HUES48 (cell line): ENCODE measurements around the gene NAP1L5.

Experiments used
- H3K27ac ChIP-seq: one replicate; pipeline ENCODE4 v1.7.0; 2013; ENCODE audit warnings: low read depth, low read length, inconsistent platforms
- H3K27me3 ChIP-seq: 2 replicates; pipeline ENCODE4 v1.6.1; 2013; ENCODE audit warnings: mild to moderate bottlenecking, low read length; ENCODE audit not compliant: control insufficient read depth, insufficient read depth
- H3K36me3 ChIP-seq: 2 replicates; pipeline ENCODE4 v1.6.1; 2013; ENCODE audit warnings: low read length; ENCODE audit not compliant: control insufficient read depth, insufficient read depth
- H3K4me1 ChIP-seq: 2 replicates; pipeline ENCODE4 v1.6.1; 2013; ENCODE audit warnings: mild to moderate bottlenecking, low read length; ENCODE audit not compliant: control insufficient read depth, insufficient read depth
- H3K4me3 ChIP-seq: 2 replicates; pipeline ENCODE4 v1.5.1; 2013; ENCODE audit warnings: mild to moderate bottlenecking, low read depth, low read length
- H3K9ac ChIP-seq: 2 replicates; pipeline ENCODE4 v1.6.1; 2013; ENCODE audit warnings: mild to moderate bottlenecking, low read depth, low read length, moderate library complexity
- H3K9me3 ChIP-seq: 2 replicates; pipeline ENCODE4 v1.6.1; 2013; ENCODE audit warnings: low read length; ENCODE audit not compliant: control insufficient read depth, insufficient read depth

The NAP1L5 gene, protein sequence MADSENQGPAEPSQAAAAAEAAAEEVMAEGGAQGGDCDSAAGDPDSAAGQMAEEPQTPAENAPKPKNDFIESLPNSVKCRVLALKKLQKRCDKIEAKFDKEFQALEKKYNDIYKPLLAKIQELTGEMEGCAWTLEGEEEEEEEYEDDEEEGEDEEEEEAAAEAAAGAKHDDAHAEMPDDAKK

GRCh38 chr4:88697588-88698329, at the start of gene NAP1L5:
Gene NAP1L5 (minus strand): TSS chr4:88697829. CDS start chr4:88697754, 75 bp downstream.
- H3K4me3 ChIP-seq: peak within 1 kb of the TSS; percentile 75
- H3K27ac ChIP-seq: no peak within 1 kb of the TSS
- H3K9me3 ChIP-seq: no peaks in the 10 kb centered on the region
- no peaks in the 10 kb centered on the region for H3K27me3 ChIP-seq
- no peaks in the 10 kb centered on the region for H3K36me3 ChIP-seq
- H3K9ac ChIP-seq: no peak within 1 kb of the TSS
- H3K4me1 ChIP-seq: no peaks in the 10 kb centered on the region

GRCh38 chr4:88747351-88747750, 49.7 kb upstream of the NAP1L5 start:
- H3K4me3 ChIP-seq: no peak overlapping the region
- H3K27me3 ChIP-seq: no peaks in the 10 kb centered on the region
- H3K9me3 ChIP-seq: no peaks in the 10 kb centered on the region
- H3K27ac ChIP-seq: no peak overlapping the region
- H3K9ac ChIP-seq: no peak overlapping the region
- peaks cover 5% of the 10 kb centered on the region; the same call in 1 of the 2 replicates for H3K4me1 ChIP-seq
- peaks cover 50% of the 10 kb centered on the region for H3K36me3 ChIP-seq

DNA sequence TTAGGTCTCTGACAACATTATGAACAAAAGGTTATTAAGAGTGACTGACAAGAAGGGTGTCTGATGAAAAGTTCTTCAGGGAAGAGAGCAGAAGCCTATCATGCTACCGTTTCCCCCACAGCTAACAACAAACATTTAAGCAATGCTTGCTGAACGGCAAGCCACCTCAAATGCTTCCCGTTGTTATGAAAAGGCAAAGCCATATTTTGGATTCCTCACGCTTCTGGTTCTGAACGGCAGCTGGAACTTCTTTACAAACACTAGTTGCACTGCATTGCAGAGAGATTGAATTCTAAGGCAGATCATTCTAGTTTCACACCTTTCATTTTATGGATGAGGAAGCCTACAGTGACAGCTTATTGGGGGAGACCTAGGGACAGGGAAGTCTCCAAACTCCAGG, 48.6 kb upstream of the NAP1L5 start:
- H3K36me3 ChIP-seq: peaks cover 50% of the 10 kb centered on the region
- no peaks in the 10 kb centered on the region for H3K9me3 ChIP-seq
- peaks cover 5% of the 10 kb centered on the region; the same call in 1 of the 2 replicates for H3K4me1 ChIP-seq

DNA sequence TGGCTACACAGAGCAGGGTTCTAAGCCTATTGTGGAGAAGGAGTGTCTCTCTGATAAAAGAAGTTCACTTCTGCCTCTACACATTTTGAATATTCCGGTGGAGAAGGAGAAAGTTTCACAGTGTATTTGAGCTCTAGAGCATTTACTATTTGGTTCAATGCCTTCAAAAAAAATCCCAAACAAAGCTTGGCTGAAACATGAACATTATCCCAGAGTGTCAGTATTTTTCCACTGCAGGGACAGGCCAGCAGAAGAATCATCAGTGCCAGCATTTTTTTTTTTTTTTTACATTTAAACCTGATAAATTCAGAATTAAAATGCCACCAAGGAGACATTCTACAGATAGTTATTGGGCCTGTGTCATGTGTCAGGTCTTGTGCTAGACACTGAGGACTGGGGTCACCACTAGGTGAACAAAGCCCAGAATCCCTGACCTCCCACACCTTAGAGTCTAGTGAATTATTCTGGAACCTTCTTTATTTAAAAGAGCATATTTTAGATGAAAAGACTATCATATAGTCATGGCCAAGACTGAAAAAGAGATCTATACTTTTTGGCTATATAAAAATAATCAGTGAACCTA, 48.0 kb upstream of the NAP1L5 start:
- Histone ChIP-seq H3K9me3 (no peaks in the 10 kb centered on the region), H3K4me3 (no peak overlapping the region), H3K4me1 (peaks cover 5% of the 10 kb centered on the region; the same call in 1 of the 2 replicates), H3K36me3 (peaks cover 50% of the 10 kb centered on the region), H3K9ac (no peak overlapping the region), H3K27me3 (no peaks in the 10 kb centered on the region), H3K27ac (no peak overlapping the region)

More for the DNA sequence above, 48.6 kb upstream of the NAP1L5 start:
- Histone ChIP-seq H3K4me3 (no peak overlapping the region), H3K27ac (no peak overlapping the region), H3K27me3 (no peaks in the 10 kb centered on the region), H3K9ac (no peak overlapping the region)

GRCh38 chr4:88745175-88745574, 47.5 kb upstream of the NAP1L5 start:
- peaks cover 47% of the 10 kb centered on the region for H3K36me3 ChIP-seq

DNA sequence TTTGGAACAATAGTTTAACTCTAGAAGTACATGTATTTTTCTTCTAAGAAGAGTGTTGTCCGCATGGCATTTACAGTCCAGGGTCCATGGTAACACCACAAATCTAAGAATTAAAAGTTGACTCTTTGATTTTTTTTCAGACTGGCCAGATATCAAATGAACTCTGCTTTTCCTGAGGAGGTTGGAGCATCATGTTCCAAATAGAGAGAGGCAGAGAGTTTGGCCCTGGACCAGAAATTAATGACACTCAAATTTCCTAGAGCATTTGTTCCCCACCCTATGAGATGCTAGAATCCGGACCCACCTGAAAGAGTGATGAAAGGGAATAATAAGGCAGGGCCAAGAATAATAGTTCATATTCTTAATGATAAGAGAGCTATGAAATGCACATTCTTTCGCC, 47.0 kb upstream of the NAP1L5 start:
- Histone ChIP-seq H3K27ac (no peak overlapping the region), H3K27me3 (no peaks in the 10 kb centered on the region), H3K9ac (no peak overlapping the region), H3K36me3 (peaks cover 41% of the 10 kb centered on the region), H3K4me3 (no peak overlapping the region), H3K4me1 (peaks cover 13% of the 10 kb centered on the region; the same call in 1 of the 2 replicates), H3K9me3 (no peaks in the 10 kb centered on the region)

More at GRCh38 chr4:88745175-88745574, 47.5 kb upstream of the NAP1L5 start:
- no peak overlapping the region for H3K9ac ChIP-seq
- no peaks in the 10 kb centered on the region for H3K27me3 ChIP-seq
- peaks cover 7% of the 10 kb centered on the region; the same call in 1 of the 2 replicates for H3K4me1 ChIP-seq
- no peaks in the 10 kb centered on the region for H3K9me3 ChIP-seq
- no peak overlapping the region for H3K4me3 ChIP-seq
- H3K27ac ChIP-seq: no peak overlapping the region

- Histone ChIP-seq H3K27ac (no peak overlapping the region), H3K9ac (no peak overlapping the region), H3K4me1 (peaks cover 19% of the 10 kb centered on the region), H3K27me3 (no peaks in the 10 kb centered on the region), H3K36me3 (peaks cover 32% of the 10 kb centered on the region), H3K4me3 (no peak overlapping the region), H3K9me3 (no peaks in the 10 kb centered on the region)
Measured at GRCh38 chr4:88743696-88744095, 46.1 kb upstream of the NAP1L5 start.

DNA sequence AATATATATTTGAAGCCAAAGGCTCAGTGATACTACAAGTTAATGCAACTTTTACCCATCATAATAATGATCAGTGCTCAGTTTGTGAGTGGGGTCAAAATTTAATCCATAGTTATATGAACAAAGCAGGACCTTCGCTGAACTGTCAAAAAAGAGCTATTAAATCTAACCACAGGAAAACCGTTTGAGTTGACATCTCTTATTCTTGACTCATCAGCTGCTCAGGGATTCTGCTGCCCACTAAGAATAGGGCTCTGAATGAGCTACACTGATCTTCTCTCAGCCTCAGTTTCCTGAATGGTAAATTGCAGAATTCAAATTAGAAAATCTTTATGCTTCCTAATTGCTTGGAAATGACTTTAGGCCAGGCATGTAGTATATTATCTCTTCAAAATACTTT, 44.9 kb upstream of the NAP1L5 start:
- no peak overlapping the region for H3K27ac ChIP-seq
- H3K4me3 ChIP-seq: no peak overlapping the region
- H3K36me3 ChIP-seq: peaks cover 24% of the 10 kb centered on the region
- no peaks in the 10 kb centered on the region for H3K27me3 ChIP-seq
- H3K4me1 ChIP-seq: peaks cover 30% of the 10 kb centered on the region
- H3K9me3 ChIP-seq: no peaks in the 10 kb centered on the region
- H3K9ac ChIP-seq: no peak overlapping the region

DNA sequence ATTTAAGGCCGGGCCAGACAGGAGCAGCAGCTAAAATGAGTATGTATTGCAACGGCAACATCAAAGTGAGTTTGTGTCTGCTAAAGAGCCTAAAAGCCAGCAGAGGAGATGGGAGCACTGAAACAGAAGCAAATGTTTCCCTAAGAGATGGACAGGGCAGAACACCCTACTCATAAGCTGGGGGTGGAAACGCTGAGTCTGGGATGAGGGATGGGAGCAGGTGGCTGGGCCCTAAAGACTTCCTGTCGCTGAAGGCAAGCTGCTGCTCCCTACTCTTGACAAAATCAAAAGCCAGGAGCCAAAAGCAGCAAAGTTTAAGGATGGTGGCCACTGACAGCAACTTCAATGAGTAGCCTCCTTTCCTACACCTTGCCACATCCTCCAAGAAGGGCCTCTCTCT, 40.6 kb upstream of the NAP1L5 start:
- Histone ChIP-seq H3K9ac (no peak overlapping the region), H3K4me1 (peaks cover 31% of the 10 kb centered on the region), H3K9me3 (no peaks in the 10 kb centered on the region), H3K36me3 (peaks cover 6% of the 10 kb centered on the region; the same call in 1 of the 2 replicates), H3K4me3 (no peak overlapping the region), H3K27me3 (no peaks in the 10 kb centered on the region), H3K27ac (peak overlapping the region; percentile 63)

DNA sequence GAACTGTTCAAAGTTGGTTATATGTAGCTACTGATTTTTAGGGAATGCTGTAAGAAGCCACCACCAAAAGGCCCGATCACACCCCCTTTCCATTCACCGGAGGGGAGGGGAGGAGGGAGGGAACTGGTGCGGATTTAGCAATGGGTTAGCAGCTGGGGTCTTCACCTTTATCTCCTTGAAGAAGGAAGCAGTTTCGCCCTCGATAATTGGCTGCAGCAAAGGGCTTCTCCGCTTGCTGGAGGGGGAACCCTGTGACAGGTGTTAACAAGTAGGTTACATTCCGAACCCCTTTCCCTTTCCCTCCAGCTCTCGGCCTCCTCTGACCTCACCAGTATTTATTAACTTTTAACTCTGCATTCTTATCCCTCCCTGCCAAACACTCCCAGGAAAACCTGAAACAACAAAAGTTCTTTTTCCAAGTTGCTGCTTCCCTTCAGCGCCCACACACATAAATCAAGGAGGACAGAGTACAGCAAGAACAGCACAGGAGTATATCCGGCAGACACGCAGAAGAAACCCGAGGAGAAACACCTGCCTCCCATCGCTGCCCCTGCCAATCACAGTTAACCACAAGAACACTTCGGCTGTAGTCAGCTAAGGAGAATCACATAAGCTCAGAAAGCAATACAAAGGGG, 39.8 kb upstream of the NAP1L5 start:
- Histone ChIP-seq H3K9ac (no peak overlapping the region), H3K27ac (no peak overlapping the region), H3K36me3 (peaks cover 6% of the 10 kb centered on the region; the same call in 1 of the 2 replicates), H3K9me3 (no peaks in the 10 kb centered on the region), H3K4me1 (peaks cover 31% of the 10 kb centered on the region), H3K27me3 (no peaks in the 10 kb centered on the region), H3K4me3 (no peak overlapping the region)
